ENCODE data around the gene VPS13D.
"Not testable (repeated sequence)": the region's sequence is repeated elsewhere in the genome, so short reads cannot be mapped to it uniquely, and the experiment has no call there.

VPS13D gene

DNA sequence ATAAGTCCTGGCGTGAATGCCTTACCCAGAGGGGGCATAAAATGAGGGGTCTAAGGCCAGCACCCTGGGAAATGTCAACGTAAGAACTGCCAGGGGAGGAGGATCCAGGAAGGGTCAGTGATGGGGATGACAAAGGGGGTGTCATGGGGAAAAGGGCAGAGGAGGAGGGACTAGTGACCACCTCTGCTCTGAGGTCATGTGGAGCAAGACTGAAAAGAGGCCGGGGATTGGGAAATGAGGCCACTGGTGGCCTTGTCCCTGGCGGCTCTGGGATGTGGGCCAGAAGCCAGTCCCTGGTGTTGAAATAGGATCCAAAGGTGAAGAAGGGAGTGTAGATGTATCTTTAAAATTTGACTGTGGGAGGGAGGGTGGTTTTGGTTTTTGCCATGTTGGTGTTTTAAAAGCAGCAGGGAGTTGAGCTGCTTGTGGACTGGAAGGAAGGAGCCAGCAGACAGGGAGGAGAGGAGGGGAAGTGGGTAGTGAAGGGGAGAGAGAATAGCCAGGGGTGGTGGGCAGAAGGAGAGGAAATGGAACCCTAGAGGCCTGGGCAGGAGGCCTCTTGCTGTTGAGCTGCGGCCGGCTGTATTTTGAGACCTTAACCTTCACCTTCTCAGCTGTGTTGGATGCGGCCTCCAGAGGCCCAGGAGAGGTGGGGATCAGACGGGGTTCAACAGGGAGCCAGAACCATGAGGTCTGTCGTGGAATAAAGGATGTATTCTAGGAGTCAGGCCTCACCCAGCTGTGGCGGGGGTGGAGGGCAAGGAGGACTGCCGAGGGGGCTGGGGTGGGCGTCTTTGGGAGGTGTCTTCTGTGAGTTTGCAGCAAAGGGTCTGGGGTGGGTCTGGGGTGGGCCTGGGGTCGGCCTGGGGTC lies 295.7 kb downstream of the VPS13D start:
- no peak for DNase-seq (ENCODE audit: insufficient read length, low spot score)

DNA sequence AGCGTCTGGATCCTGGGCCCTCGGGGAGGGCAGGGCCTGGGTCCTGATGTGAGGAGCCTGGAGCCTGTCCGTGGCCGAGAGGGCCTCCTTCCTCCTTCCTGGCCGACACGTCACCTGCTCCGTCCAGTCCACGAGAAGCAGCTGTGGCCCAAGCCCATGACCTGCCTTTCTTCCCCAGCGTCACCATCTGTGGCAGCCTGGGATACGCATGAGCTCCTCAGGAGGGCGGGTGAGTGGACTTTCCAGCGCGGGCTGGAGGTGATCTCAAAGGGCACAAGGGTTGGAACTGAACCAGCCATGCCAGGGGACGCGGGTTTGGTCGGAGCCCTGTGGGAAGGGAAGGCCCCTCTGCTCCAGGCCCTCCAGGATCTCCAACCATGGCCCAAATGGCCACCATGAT lies 297.7 kb downstream of the VPS13D start:
- FAIRE-seq (no peak), DNase-seq (ENCODE audit: insufficient read length, low spot score) (no peak)

More for the DNA sequence above, 295.7 kb downstream of the VPS13D start:
- no peak for FAIRE-seq

DNA sequence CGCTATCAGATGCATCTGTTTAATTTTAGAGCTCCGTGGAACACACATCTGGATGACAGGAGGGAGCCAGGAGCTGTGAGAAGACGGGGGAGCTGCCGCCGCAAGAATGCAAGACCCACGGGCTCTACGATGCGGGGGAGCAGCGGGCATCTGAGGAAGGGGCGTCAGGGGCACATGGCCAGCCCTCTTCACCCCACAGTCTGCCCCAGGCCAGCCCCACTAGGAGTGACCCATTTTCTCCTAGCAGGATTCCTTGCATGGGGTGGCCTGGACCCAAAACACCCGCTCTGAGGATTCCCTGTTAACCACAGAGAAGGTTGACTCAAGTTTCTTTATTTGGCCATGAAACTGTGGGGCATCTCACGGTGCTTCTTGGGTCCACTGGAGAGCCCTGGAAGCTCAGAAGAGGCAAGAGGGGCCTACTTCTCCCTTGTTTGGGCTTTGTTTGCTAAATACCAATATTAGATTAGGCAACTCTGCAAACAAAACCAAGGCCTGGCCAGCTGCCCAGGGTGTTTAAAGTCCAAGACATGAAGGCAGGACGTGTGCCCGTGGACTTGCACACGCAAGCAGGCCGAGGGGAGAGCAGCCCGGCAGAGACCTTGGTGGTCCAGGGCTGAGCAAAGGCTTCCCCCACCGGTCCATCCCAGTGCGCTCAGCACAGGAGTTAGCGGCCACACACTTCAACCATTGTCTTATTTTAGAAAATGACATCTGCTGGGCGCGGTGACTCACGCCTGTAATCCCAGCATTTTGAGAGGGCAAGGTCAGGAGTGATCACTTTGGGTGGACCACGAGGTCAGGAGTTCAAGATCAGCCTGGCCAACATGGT lies 298.4 kb downstream of the VPS13D start:
- DNase-seq (ENCODE audit: insufficient read length, low spot score) (no peak), FAIRE-seq (no peak)

DNA sequence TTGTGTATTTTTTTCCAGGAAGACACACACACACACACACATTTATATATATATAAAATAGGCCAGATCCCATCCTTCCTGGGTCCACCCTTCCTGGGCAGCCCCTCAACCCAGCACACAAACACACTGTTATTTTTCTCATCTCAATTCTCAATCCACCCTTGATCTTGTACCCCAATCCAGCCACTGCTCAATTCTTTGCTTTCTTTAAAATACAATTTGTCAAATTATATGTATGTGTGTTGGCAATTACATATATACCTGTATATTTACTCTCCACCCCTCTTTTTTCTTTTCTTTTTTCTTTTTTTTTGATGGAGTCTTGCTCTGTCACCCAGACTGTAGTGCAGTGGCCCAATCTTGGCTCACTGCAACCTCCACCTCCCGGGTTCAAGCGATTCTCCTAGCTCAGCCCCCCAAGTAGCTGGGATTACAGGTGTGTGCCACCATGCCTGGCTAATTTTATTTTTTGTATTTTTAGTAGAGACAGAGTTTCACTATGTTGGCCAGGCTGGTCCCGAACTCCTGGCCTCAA lies 299.9 kb downstream of the VPS13D start:
- FAIRE-seq: no peak
- DNase-seq (ENCODE audit: insufficient read length, low spot score): no peak

DNA sequence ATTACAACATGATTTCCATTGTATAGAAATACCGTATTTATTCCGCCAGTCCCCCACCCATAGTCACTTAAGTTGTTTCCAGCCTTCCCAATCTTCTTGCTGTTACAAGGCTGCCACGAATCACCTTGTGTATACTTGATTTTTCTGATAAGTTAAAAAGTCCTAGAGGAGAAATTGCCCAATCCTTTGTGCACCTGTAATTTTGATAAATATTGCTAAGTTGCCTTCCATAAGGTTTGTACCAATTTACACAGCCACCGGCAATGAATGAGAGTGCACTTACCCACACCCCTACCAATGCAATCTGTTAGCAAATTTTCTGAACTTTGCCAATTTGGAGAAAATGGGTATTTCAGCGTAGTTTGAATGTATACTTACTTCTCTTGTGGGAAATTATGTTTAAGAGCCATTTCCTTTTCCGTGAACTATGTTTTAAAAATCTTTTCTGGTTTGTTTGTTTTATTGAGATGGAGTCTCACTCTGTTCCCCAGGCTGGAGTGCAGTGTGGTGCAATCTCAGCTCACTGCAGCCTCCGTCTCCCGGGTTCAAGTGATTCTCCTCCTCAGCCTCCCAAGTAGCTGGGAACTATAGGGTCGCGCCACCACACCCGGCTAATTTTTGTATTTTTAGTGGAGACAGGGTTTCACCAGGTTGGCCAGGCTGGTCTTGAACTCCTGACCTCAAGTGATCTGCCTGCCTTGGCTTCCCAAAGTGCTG lies 300.8 kb downstream of the VPS13D start:
- FAIRE-seq (no peak), DNase-seq (ENCODE audit: insufficient read length, low spot score) (no peak)

DNA sequence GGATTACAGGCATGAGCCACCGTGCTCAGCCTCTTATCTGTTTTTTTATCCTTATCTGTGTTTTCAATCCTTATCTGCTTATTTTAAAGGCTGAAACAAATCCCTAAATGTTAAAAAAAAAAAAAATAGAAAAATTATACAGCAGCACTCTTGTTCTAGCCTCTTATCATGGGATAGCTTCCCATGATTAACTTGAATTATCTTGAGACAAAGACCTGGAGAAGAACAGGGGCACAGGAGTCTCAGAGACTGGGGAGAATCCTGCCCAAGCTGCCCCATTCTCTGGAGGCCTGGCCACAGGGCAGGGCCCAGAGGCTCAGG lies 301.3 kb downstream of the VPS13D start:
- FAIRE-seq (no peak), DNase-seq (ENCODE audit: insufficient read length, low spot score) (no peak)

DNA sequence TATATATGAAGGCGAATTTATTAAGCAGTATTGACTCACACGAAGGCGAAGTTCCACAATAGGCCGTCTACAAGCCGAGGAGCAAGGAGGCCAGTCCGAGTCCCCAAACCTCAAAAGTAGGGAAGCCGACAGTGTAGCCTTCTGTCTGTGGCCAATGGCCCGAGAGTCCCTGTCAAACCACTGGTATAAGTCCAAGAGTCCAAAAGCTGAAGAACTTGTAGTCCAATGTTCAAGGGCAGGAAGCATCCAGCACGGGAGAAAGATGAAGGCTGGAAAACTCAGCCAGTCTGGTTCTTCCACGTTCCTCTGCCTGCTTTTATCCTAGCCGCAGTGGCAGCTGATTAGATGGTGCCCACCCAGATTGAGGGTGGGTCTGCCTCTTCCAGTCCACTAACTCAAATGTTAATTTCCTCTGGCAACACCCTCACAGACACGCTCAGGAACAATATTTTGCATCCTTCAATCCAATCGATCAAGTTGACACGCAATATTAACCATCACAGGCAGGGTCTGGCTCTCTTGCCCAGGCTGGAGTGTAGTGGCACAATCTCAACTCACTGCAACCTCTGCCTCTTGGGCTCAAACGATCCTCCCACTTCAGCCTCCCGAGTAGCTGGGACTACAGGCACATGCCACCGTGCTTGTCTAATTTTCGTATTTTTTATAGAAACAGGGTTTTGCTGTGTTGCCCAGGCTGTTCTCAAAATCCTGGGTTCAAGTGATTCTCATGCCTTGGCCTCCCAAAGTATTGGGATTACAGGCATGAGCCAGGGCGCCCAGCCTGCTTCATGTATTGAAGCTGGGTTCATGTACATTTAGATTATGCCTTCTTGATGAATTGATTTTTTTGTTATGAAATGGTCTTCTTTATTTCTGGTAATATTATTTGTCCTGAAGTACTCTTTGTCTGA lies 302.8 kb downstream of the VPS13D start:
- FAIRE-seq: no peak
- DNase-seq (ENCODE audit: insufficient read length, low spot score): no peak

DNA sequence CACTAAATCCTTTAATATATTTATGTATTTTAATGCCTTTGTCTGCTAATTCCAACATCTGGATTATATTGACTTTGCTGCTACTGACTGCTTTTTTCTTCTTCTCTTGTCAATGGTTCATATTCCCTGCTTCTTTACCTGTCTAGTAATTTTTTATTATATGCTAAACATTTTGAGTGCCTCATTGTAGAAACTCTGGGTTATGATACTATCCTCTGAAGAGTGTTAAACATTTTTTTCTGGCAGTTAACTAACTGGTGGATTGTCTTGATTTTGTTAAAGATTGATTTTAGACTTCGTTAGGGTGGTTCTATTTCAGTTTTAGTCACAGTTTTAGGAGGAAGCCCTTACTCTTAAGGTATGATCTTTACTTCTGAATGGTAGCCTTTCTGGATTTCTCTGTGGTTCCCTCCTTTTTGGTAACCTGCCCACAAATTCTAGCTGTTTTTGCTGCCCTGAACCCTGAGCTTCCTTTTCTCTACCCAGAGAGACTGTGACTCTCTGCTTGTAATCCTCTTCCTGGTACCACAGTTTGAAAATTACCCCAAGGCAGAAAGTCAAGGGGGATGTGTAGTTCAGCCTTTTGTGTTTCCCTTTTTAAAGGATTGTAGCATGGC lies 306.3 kb downstream of the VPS13D start:
- DNase-seq (ENCODE audit: insufficient read length, low spot score): no peak
- FAIRE-seq: no peak

DNA sequence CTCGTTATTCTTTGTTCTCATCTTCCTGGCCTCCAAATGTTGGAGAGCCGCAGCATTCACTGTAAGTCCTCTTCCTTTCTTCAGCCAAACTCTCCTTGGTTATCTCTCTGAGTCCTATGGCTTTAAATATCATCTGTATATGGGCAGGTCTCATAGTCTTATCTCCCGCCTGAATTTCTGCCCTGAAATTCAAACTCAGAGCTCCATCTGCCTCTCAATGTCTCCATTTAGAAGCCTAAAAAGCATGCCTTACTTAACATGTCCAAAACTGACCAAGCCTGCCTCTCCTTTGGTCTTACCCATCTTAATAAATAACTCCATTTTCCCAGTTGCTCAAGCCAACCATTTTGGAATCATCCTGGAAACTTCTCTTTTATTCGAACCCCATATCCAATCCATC lies 307.5 kb downstream of the VPS13D start:
- FAIRE-seq (no peak), DNase-seq (ENCODE audit: insufficient read length, low spot score) (no peak)

DNA sequence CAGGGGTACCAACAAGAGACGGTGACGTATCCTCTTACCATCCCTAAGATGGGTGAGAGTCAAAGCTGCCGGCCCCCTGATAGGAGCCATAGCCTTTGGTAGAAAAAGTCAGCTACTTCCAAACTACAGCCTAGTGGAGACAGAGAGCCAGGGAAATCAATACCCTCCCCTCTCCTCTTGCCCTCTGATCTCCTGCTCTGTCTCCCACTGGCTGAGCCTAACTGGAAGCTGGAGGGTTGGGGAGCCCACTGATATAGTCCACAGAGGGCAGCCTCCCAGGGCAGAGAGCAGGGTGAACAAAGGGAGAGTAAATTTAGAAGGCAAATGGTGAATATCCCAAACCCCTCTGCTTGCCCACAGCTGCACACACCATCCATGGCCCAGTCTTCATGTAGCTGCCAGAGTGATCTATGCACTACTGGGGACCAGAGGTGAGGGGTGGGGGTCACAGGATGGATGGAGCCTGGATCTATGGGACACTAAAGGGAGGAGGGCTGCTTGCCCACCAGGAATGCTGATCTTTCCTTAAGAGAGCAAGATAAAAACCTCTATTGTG lies 308.2 kb downstream of the VPS13D start:
- FAIRE-seq: no peak
- no peak for DNase-seq (ENCODE audit: insufficient read length, low spot score)

DNA sequence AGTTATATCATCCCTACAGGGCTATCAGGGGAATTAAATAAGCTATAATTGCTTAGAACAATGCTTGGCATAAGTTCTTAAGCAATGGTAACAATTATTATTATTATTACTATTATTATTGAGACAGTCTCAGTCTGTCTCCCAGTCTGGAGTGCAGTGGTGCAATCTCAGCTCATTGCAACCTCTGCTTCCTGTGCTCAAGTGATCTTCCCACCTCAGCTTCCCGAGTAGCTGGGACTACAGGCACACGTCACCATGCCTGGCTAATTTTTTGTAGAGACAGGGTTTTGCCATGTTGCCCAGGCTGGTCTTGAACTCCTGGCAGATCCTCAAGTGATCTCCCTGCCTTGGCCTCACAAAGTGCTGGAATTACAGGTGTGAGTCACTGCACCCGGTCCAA lies 308.7 kb downstream of the VPS13D start:
- FAIRE-seq: not testable (repeated sequence)

DNA sequence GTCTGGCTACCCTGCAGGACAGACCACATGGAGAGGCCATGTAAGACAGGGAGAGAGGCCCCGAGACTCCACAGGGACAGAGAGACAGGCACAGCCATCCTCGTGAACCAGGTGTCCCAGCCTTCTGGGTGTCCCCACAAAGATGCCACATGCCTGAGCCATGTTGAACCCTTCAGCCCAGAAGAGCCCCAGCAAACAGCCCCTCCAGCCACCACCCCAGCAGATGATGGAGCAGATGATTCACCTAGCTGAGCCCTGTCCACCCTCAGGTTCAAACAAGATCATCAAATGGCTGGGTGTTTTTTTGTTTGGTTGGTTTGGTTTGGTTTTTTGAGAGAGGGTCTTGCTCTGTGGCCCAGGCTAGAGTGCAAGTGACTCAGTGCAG lies 309.5 kb downstream of the VPS13D start:
- DNase-seq (ENCODE audit: insufficient read length, low spot score): no peak
- FAIRE-seq: no peak

More for the DNA sequence above, 308.7 kb downstream of the VPS13D start:
- not testable (repeated sequence) for DNase-seq (ENCODE audit: insufficient read length, low spot score)

DNA sequence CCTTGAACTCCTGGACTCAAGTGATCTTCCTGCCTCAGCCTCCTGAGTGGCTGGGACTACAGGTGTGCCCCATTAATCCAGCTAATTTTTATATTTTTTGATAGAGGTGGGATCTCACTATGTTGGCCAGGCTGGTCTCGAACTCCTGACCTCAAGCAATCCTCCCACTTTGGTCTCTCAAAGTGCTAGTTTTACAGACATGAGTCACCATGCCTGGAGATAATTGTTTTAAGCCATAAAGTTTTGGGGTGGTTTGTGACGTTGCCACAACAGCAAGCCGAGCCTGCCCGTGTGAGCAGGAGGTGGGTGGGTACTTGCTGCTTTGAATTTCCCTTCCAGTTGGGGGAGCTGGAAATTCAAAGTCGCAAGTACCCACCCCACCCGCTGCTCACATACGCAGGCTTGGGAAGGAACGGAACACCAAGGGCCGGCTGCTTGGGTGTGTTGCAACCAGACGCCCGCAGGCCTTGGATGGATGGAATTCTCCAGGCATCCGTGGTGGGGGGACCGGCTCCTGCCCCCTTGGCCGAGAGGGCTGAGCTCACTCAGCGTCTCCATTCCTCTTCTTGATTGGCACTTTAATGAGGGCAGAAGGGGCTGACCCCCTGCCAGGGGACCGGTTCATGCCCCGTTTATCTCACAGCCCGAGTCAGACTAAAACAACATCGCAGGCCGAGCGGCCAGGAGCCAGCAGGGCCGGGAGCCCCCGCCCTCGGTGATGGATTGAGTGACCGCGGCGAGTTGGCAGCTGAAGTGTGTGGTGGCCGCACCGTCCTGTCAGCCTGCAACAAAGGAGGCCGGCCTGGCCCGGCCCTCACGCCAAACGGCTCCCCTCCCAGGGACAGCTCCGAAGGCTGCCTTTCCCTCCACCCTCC lies 310.1 kb downstream of the VPS13D start:
- FAIRE-seq: peak; percentile 92
- DNase-seq (ENCODE audit: insufficient read length, low spot score): peak; percentile 87

DNA sequence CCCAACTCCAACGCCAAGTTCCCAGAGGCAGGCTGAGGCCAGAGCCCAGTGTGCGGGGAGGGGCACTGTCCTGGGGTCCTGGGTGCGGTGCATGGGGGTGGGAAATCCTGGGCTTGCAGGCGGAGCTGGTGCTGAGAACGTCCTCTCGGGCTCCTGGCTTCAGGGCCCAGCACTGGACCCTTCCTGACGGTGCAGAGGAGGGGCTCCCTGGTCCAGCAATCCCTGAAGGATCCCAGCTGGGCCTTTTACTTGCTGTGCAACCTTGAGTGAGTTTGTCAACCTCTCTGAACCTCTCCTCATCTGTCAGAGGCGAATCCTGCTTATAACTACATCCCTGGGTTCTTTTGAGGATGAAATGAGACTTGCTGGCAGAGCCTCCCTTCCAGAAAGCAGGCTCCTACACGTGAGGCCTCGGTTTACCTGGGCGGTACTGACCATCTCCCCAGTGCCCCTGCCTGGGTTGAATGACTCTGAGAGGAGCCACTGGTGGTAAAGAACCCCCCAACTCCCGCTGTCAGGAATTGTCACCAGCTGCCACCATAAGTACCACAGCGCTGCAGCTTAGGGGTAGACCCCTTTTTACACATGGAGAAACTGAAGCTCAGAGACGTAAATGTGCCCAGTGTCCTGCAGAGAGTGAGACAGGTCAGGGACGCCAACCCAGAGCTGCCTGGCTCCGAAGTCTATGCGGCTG lies 310.9 kb downstream of the VPS13D start:
- DNase-seq (ENCODE audit: insufficient read length, low spot score): no peak
- FAIRE-seq: no peak

DNA sequence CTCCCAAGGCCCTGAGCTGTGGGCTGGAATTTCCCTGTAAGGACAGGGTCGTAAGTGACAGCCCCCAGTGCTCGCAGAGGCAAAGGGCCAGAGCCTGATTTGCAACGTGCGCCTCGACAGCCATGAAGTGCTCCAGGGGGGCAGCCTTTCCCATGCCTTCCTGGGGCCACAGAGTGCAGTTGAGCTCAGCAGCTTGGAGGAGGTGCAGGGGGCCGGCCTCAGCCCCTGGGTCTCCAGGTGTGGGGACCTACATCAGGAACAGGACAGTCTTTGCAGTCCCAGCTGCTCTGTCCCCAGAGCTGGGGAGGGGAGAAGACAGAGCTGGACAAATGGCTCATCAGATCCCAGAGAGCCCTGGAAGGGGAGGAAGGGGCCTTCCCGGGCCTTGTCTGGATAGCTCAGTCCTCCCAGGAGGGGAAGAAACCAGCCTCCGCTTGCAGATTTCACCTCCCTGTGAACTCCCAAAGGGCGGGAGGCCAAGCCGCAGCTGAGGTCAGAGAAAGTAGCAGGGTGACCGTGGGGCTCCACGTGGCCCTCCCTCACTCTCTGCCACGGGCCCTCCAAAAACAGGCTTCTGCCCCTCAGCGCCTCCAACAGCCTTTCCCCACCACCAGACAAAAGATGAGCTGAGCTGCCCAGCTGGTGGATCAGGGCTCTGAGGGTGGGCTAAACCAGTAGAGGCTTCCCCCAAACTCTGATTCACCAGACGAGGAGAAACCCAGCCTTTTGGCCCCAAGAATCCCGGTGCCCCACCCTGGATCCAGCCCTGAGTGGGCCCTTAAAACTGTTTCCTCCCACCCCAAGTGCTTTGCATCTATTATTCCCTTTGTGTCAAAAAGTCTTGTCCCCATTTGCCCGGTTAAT lies 311.7 kb downstream of the VPS13D start:
- DNase-seq (ENCODE audit: insufficient read length, low spot score) (no peak), FAIRE-seq (no peak)

DNA sequence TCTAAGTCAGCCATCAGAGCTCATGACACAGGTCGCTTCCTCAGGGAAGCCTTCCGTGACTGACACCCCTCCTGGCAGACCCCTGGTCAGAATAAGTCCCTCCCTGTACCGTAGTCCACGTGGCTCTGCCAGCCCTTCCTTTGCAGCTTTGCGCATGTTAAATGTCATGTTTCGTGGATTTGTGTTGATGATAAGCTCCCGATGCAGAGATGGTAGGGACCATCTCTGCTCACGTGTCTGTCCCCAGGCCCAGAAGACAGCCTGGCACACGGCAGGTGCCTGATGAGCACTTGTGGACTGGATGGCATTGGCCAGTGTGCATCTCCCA lies 312.3 kb downstream of the VPS13D start:
- no peak for FAIRE-seq
- DNase-seq (ENCODE audit: insufficient read length, low spot score): no peak

Data from HTR-8/SVneo (cell line).